HepG2 (cell line): ENCODE data around the gene HSF2BP. TPM values are rescaled to one million over a fixed set of nuclear protein-coding genes. Genes with fewer than 3 reads are reported as not detected.
A peak's percentile ranks its signal among the peaks of the same experiment; 100 is the strongest.

ENCODE experiments used
- AGO1 ChIP-seq: fragments of 200-400 bp; formaldehyde crosslinking; IDR thresholded peaks from 2 replicates; pipeline ENCODE4 v1.6.1; 2017; ENCODE audit warnings: mild to moderate bottlenecking, low read depth, low read length, moderate library complexity; ENCODE audit not compliant: poor library complexity, severe bottlenecking
- ARNT ChIP-seq: fragments of 450-650 bp; IDR thresholded peaks from 2 replicates; pipeline ENCODE4 v1.6.1; 2017
- GZF1 ChIP-seq: sonication (generic); formaldehyde crosslinking; IDR thresholded peaks from 2 replicates; pipeline ENCODE4 v1.5.1; 2020; ENCODE audit warnings: mild to moderate bottlenecking, missing genetic modification reagents
- SPEN ChIP-seq: sonication (generic); formaldehyde crosslinking; IDR thresholded peaks from 2 replicates; pipeline ENCODE4 v1.5.1; 2020; ENCODE audit warnings: low read depth, mild to moderate bottlenecking, missing genetic modification reagents
- USF2 ChIP-seq, 2 experiments: sonication (generic) in 1 of 2; formaldehyde crosslinking in 1 of 2; IDR thresholded peaks; 2 replicates each; pipeline versions ENCODE4 v1.5.1 to v1.6.1; 2011 to 2020; ENCODE audit warnings: borderline replicate concordance in 1 of 2, low read depth in 1 of 2, low read length in 1 of 2, mild to moderate bottlenecking in 1 of 2, missing genetic modification reagents in 1 of 2, moderate library complexity in 1 of 2
- ZC3H13 ChIP-seq: sonication (generic); formaldehyde crosslinking; IDR thresholded peaks from 2 replicates; pipeline ENCODE4 v1.8.1; 2023; ENCODE audit warnings: mild to moderate bottlenecking, missing genetic modification reagents, moderate library complexity
- ZFP41 ChIP-seq: sonication (generic); formaldehyde crosslinking; IDR thresholded peaks from 2 replicates; pipeline ENCODE4 v1.4.0; 2020; ENCODE audit warnings: mild to moderate bottlenecking, missing genetic modification reagents, borderline replicate concordance
- ZFYVE20 ChIP-seq: sonication (generic); formaldehyde crosslinking; IDR thresholded peaks from 2 replicates; pipeline ENCODE4 v1.8.0; 2023; ENCODE audit warnings: low read depth, mild to moderate bottlenecking, moderate library complexity, missing genetic modification reagents, borderline replicate concordance
- ZIK1 ChIP-seq: sonication (generic); formaldehyde crosslinking; IDR thresholded peaks from 2 replicates; pipeline ENCODE4 v1.5.0; 2020; ENCODE audit warnings: mild to moderate bottlenecking, low read depth, missing genetic modification reagents, borderline replicate concordance
- ZNF33A ChIP-seq: sonication (generic); formaldehyde crosslinking; IDR thresholded peaks from 2 replicates; pipeline ENCODE4 v1.5.1; 2020; ENCODE audit warnings: missing genetic modification reagents, mild to moderate bottlenecking, moderate library complexity, borderline replicate concordance
- ZNF484 ChIP-seq: sonication (generic); formaldehyde crosslinking; IDR thresholded peaks from 2 replicates; pipeline ENCODE4 v1.5.1; 2020; ENCODE audit warnings: mild to moderate bottlenecking, low read depth, missing genetic modification reagents, borderline replicate concordance
- ZNF496 ChIP-seq: sonication (generic); formaldehyde crosslinking; IDR thresholded peaks from 2 replicates; pipeline ENCODE4 v1.8.1; 2023; ENCODE audit warnings: mild to moderate bottlenecking, moderate library complexity, missing genetic modification reagents; ENCODE audit not compliant: insufficient replicate concordance
- ZNF570 ChIP-seq: sonication (generic); formaldehyde crosslinking; IDR thresholded peaks from 2 replicates; pipeline ENCODE4 v1.4.0; 2020; ENCODE audit warnings: mild to moderate bottlenecking, missing genetic modification reagents, borderline replicate concordance
- polyA plus RNA-seq, 8 experiments: library from polyadenylated mRNA; depleted of rRNA in 3 of 8; stranded (reverse) in 7 of 8; unstranded in 1 of 8; fragments of >200 nt; fragmentation: Illumina TruSeq in 4 of 8; extraction: Trizol in 4 of 8; gene quantifications; 2 replicates each; pipeline versions ENCODE4 v1.2.1 to v1.2.3, GENCODE V29; 2011 to 2016; ENCODE audit warnings: low read depth in 4 of 8, missing spikeins in 1 of 8, mixed read lengths in 1 of 8; ENCODE audit not compliant: insufficient read depth in 1 of 8
- total RNA-seq, 5 experiments: library from RNA; depleted of rRNA; stranded (reverse); fragments of >200 nt; fragmentation: Illumina TruSeq; extraction: Trizol; gene quantifications; 2 replicates each; pipeline ENCODE4 v1.2.3, GENCODE V29; 2016; ENCODE audit warnings: low read depth in 1 of 5
- TF ChIP-seq, protein P1 (sequence below): sonication (generic); formaldehyde crosslinking; IDR thresholded peaks from 2 replicates; pipeline ENCODE4 v1.4.0; 2020; ENCODE audit warnings: mild to moderate bottlenecking, missing genetic modification reagents
- TF ChIP-seq, protein P2 (sequence below): sonication (generic); formaldehyde crosslinking; IDR thresholded peaks from 2 replicates; pipeline ENCODE4 v1.5.1; 2020; ENCODE audit warnings: missing genetic modification reagents, mild to moderate bottlenecking, borderline replicate concordance
- TF ChIP-seq, protein P3 (sequence below): sonication (generic); formaldehyde crosslinking; IDR thresholded peaks from 2 replicates; pipeline ENCODE4 v1.5.1; 2020; ENCODE audit warnings: missing genetic modification reagents, mild to moderate bottlenecking, borderline replicate concordance
- TF ChIP-seq, protein P4 (sequence below): sonication (generic); formaldehyde crosslinking; IDR thresholded peaks from 2 replicates; pipeline ENCODE4 v1.4.0; 2020; ENCODE audit warnings: mild to moderate bottlenecking, missing genetic modification reagents
- TF ChIP-seq, protein P5 (sequence below): sonication (generic); formaldehyde crosslinking; IDR thresholded peaks from 2 replicates; pipeline ENCODE4 v1.4.0; 2020; ENCODE audit warnings: missing genetic modification reagents

Gene HSF2BP
- total and polyA plus RNA-seq, 2 of the 13 experiments (the other 11 are each of a cell fraction or from before 2014, with no cell fraction given) = 0.67 to 2.2 TPM

DNA sequence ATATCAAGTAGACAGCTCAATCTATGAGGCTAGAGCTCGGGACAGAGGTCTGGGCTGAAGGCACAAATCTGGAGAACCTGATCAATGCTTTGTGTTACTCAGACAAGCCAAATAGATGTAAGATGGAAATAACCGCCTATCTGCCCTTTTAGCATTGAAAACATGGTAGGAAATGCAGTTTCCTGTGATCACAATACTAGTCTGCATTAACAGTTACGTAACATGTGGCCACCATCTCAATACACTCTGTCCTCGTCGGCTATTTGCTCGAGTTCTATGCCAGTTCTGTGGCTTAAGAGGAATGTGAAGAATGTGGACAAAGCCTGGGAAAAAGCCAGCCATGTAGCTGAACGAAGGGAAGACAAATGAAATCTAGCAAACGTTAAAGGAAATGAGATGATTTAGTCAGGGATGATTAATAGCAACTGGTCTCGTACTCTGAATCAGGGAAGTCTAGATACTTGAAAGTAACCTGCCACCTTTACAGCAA, 73.3 kb downstream of the HSF2BP start (continued):
- TF ChIP-seq AGO1 (no peak), ZIK1 (no peak), SPEN (CRISPR knock-in tag) (peak; percentile 47; the same call in 1 of the 2 replicates), USF2 (IDR thresholded peaks at IDR 0.05; ENCODE audit: low read depth, low read length) (no peak), USF2 (CRISPR knock-in tag; IDR thresholded peaks at IDR 0.05; ENCODE audit: borderline replicate concordance) (no peak), ZNF484 (CRISPR knock-in tag) (no peak), ZFYVE20 (no peak), ZC3H13 (CRISPR knock-in tag) (no peak), ARNT (no peak), ZNF33A (CRISPR knock-in tag) (no peak), ZNF570 (CRISPR knock-in tag) (no peak), ZFP41 (CRISPR knock-in tag) (no peak), ZNF496 (no peak), GZF1 (CRISPR knock-in tag) (no peak)
- TF ChIP-seq, protein P1, sequence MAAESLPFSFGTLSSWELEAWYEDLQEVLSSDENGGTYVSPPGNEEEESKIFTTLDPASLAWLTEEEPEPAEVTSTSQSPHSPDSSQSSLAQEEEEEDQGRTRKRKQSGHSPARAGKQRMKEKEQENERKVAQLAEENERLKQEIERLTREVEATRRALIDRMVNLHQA (CRISPR knock-in tag) = no peak
- TF ChIP-seq, protein P2, sequence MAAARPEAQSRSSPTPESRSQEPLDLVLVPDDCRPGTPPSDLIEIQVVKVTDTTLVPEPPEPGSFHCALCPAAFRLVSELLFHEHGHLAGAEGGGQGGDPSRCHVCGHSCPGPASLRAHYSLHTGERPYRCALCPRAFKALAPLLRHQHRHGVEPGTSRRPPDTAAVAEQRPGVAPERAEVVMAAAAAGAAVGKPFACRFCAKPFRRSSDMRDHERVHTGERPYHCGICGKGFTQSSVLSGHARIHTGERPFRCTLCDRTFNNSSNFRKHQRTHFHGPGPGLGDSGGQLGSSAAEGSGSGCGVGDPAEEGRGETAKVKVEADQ (CRISPR knock-in tag) = no peak
- TF ChIP-seq, protein P3, sequence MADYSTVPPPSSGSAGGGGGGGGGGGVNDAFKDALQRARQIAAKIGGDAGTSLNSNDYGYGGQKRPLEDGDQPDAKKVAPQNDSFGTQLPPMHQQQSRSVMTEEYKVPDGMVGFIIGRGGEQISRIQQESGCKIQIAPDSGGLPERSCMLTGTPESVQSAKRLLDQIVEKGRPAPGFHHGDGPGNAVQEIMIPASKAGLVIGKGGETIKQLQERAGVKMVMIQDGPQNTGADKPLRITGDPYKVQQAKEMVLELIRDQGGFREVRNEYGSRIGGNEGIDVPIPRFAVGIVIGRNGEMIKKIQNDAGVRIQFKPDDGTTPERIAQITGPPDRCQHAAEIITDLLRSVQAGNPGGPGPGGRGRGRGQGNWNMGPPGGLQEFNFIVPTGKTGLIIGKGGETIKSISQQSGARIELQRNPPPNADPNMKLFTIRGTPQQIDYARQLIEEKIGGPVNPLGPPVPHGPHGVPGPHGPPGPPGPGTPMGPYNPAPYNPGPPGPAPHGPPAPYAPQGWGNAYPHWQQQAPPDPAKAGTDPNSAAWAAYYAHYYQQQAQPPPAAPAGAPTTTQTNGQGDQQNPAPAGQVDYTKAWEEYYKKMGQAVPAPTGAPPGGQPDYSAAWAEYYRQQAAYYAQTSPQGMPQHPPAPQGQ (CRISPR knock-in tag) = no peak
- TF ChIP-seq, protein P4, sequence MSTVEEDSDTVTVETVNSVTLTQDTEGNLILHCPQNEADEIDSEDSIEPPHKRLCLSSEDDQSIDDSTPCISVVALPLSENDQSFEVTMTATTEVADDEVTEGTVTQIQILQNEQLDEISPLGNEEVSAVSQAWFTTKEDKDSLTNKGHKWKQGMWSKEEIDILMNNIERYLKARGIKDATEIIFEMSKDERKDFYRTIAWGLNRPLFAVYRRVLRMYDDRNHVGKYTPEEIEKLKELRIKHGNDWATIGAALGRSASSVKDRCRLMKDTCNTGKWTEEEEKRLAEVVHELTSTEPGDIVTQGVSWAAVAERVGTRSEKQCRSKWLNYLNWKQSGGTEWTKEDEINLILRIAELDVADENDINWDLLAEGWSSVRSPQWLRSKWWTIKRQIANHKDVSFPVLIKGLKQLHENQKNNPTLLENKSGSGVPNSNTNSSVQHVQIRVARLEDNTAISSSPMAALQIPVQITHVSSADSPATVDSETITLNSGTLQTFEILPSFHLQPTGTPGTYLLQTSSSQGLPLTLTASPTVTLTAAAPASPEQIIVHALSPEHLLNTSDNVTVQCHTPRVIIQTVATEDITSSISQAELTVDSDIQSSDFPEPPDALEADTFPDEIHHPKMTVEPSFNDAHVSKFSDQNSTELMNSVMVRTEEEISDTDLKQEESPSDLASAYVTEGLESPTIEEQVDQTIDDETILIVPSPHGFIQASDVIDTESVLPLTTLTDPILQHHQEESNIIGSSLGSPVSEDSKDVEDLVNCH (CRISPR knock-in tag) = no peak
- TF ChIP-seq, protein P5, sequence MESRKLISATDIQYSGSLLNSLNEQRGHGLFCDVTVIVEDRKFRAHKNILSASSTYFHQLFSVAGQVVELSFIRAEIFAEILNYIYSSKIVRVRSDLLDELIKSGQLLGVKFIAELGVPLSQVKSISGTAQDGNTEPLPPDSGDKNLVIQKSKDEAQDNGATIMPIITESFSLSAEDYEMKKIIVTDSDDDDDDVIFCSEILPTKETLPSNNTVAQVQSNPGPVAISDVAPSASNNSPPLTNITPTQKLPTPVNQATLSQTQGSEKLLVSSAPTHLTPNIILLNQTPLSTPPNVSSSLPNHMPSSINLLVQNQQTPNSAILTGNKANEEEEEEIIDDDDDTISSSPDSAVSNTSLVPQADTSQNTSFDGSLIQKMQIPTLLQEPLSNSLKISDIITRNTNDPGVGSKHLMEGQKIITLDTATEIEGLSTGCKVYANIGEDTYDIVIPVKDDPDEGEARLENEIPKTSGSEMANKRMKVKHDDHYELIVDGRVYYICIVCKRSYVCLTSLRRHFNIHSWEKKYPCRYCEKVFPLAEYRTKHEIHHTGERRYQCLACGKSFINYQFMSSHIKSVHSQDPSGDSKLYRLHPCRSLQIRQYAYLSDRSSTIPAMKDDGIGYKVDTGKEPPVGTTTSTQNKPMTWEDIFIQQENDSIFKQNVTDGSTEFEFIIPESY = 0 out of 2 replicates have a peak, but pooled peaks have one; percentile 29
